ENCODE results near the gene BCOR.

- TF ChIP-seq RAD21 (IDR thresholded peaks at IDR 0.05; ENCODE audit: low read depth) (no peak), CEBPB (IDR thresholded peaks at IDR 0.05) (no peak)
Observed at GRCh38 chrX:40007131-40007755, 90.5 kb downstream of the BCOR start.

All from Ishikawa (cell line).